ENCODE results near the gene ANKRD23.
A peak's percentile ranks its signal among the peaks of the same experiment; 100 is the strongest.
"Not testable (repeated sequence)": the region's sequence is repeated elsewhere in the genome, so short reads cannot be mapped to it uniquely, and the experiment has no call there.

ANKRD23 gene

DNA sequence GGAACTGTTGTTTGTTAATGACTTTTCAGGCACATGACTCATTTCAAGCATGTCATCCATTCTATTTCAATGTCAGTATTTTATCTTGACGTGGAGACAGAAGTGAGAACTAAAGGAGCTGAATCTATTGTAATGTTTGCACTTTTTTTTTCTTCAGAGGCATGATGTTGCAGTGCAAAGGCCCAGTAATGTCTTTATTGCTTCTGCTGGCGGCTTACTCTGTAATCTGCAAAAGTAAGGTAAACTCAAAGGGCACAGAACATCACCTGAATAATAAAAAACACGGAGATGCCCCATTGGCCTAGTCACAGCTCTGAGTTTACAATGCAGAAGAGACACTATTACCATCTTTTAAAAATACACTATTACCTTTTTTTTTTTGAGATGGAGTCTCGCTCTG is 30.2 kb downstream of the ANKRD23 start:
- DNase-seq = no peak

DNA sequence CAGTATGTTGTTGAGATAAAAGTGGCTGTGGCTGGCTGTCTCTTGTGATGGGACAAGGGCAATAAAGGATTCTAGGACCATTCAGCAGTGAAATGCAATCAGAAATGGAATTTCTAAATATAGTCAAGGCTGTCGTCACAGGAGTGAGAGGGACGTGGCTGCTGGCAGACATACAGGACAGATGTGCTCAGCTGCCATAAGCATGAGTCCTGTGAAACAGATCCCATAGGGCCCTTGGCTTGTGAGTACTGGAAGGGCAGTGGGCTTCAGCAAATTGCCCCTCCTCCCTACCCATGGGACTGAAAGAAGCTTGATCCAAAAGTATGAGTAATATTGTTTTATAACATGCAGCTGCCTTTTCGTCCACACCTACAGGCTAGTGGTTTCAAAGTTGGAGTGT is 31.9 kb downstream of the ANKRD23 start:
- no peak for DNase-seq

DNA sequence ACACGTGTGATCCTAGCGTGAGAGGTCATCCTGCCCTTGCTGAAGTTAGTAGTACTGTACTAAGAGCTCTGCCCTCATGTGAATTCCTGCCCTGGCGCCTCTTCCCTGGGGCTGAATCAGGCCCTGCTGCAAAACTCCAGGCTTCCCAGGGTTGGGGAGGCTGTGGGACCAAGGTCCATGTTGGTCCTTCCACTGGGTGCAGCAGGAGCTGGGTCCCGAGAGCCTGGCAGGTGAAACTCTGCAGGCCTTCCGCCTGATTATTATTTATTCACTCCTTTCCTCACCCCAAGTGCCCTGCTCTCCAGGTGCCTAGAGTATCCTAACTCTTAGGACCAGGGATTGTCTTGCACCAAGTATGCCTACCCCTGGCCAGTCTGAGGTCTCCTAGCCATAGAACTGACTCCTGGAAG is 33.0 kb downstream of the ANKRD23 start:
- no peak for DNase-seq

DNA sequence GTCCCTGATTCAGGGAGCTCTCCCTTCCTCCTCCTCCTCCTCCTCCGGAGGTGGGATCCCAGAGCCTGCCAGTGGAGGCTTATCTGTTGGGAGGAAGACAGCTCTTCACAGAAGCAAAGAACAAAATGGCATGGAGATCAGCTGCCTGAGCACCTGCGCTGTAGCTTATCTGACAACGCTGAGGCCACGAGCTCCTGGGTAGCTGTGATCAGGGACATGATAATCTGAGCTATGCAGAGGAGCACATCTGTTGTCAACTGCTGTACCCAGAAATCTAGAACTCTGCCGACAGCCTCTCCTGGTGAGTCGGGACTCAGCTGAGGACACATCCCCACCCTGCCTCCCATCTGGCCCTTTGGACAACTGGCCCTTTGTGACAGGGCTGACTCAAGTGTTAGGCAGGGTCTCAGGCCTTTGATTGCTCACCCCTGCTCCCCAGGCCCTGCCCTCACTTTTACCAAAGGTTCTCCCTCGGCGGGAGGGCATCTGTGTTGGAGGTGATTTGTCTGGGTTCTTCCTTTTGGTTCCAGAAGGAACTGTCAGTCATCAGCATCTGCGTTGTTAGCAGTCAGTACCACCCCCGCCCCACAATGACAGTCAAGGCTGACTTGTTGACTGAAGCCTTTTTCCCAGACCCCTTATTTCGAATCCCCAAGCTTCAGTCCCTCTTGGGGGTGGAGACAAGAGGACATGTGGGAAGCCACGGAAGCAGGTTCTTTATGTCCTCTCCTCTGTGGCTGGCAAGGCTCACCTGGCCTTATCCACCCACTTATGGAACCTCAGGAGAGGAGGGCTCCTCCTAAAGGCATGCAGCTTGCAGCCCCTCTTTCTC is 33.7 kb downstream of the ANKRD23 start:
- DNase-seq = no peak

DNA sequence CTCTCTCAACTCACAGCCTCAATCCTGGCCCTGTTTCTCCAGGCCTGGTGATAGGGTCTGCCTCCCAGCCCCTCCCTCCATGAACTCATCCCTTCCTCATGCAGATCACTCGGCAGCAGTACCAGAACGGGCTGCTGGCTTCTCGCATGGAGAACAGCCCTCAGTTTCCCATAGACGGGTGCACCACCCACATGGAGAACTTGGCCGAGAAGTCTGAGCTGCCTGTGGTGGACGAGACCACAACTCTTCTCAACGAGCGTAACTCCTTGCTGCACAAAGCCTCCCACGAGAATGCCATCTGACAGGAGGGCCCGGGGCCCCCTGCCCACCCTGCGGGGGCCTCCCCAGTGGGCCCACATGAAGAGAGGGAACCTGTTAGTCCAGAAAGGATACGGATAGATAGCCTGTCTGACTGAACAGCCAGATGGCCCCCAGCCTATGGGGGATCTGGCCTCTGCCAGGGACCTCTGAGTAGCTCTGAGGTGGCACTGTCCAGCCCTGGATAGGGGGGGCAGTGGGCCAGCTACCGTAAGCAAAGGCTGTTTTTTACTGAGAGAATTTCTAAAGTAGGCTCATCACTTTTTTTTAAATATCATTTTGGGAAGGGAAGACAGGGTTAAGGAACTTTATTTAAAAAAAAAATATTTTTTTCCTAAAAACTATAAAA is 34.5 kb downstream of the ANKRD23 start:
- DNase-seq = no peak

DNA sequence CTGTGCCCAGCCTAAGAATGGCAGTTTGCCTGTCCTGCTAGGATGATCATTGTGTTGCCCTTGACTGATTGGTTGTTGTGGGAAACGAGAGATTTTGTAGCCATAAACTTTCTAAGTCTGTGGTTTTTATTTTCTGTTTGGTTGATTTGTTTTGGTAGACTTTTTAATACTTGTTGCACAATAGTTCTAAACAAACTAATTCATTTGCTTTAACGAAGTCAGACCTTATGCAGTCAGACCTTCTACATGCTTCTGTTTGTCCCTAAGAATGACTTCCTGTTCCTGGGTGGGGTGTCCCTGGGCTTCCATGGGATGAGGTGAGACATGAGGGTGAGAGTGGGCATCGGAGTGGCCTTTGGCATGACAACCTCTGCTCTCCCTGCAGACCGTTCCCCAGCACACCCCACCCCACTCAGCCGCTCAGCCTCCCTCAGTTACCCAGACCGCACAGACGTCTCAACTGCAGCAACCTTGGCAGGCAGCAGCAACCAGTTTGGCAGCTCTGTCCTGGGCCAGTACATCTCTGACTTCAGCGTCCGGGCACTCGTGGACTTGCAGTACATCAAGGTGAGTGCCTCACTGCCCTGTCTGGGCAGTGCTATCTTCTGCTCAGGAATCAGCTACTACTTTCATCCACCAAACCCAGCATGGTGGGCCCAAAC is 35.5 kb downstream of the ANKRD23 start:
- no peak for DNase-seq

DNA sequence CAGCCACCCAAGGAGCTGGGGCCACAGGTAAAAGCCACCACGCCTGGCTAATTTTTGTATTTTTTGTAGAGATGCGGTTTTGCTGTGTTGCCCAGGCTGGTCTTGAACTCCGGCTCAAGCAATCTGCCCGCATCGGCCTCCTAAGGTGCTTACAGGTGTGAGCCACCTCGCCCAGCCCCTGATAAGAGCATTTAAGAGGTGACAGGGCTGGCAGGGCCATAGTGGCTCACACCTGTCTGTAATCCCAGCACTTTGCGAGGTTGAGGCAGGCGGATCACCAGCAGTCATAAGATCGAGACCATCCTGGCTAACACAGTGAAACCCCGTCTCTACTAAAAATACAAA is 36.7 kb downstream of the ANKRD23 start:
- DNase-seq = no peak

DNA sequence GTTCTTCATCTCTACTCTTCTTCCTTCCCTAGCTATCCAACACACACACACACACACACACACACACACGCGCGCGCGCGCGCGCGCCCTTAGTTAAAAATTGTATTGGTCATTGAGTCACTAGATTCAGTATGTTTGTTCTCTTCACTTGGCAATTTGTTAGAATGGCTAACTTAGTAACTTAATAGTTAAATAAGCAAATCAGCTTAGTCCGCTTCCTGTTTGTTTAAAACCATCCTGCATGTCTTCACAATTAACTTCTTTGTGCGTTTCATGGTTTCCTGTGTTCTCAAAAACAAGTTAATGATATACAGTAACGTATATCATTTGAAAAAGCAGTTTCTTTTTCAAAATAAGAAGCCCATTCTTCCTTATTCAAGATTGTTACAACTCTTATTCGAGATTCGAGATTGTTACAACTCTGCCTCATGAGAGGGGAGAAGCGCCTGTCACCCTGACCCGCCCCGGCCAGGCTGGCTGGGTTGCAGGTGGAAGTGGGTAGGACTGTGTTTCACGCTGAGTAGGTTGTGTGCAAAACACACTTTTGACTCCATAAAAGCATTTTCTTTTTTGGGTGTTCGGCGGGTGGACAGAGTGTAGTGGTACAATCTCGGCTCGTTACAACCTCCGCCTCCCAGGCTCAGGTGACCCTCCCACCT is 37.2 kb downstream of the ANKRD23 start:
- DNase-seq = no peak

DNA sequence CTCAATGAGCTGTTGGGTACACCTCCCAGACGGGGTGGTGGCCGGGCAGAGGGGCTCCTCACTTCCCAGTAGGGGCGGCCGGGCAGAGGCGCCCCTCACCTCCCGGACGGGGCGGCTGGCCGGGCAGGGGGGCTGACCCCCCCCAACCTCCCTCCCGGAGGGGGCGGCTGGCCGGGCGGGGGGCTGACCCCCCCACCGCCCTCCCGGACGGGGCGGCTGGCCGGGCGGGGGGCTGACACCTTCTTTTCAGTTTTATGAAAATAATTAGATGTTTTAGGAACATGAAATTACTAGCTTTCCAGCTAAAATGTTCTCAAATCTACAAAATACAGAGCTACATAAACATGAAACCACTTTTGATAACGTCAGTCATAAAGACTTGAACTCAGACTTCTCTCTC is 37.9 kb downstream of the ANKRD23 start:
- not testable (repeated sequence) for DNase-seq

DNA sequence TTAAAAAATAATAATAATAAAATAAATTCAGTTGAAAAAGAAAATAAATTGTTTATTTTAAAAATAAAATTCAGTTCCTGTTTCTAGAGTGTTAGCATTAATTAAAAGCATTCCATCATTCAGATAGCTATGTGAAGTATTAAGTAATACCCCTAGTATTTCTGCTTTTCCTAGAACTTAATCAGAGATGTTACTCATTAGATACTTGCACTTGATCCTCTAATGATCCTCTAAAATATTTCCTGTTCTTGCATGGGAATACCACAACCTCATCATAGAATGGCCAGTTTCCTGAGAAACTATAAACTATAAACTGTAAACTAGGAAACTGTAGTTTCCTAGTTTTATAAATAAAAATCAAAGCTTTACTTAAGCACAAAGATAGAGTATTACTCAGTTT is 38.8 kb downstream of the ANKRD23 start:
- DNase-seq = no peak

DNA sequence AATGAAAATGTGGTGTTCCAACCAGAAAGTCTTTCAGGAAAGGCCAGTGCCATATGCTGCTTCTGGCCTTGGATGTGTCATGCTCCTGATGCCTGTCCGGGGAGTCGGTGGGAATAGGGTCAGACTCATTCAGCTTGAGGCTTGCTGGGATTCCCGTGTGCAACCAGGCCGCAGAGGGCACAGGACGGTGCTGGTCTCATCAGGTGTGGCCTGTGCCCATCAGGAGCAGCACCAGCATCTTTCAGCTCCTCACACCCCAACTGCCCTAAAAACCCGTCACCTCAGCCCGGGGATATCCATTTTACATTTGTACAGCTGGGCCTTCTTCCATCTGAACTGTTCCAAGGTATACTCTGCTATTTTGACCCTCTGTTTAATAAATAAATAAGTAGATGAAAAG is 41.1 kb downstream of the ANKRD23 start:
- no peak for DNase-seq

DNA sequence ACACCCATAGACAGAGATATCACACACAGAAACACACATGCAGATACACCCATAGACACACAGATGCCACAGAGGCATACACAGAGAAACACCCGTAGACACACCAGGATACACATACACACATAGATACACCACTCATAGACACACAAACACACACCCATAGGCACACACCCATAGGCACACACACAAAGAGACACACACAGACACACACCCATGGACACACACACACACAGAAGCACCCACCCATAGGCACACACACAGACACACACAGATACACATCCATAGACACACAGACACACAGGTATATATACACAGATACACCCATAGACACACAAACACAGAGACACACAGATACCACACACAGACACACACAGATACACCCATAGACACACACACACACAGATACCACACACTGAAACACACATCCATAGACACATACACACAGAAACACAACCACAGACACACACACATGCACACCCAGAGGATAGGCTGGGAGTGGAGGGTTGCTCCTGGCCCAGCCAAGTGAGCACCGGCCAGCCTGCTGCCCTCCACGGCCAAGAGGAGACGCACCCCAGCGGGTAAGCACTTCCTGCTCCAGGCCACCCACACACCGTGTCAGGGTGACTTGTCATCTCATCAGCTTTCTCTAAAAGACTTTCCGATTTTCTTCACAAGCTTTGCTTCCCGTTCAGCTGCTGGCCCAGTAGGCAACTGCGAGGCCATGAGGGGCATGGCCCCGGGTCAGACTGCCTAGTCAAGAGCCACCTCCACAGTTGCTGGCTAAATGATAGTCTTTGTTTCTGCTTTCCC is 41.8 kb downstream of the ANKRD23 start:
- DNase-seq = no peak

DNA sequence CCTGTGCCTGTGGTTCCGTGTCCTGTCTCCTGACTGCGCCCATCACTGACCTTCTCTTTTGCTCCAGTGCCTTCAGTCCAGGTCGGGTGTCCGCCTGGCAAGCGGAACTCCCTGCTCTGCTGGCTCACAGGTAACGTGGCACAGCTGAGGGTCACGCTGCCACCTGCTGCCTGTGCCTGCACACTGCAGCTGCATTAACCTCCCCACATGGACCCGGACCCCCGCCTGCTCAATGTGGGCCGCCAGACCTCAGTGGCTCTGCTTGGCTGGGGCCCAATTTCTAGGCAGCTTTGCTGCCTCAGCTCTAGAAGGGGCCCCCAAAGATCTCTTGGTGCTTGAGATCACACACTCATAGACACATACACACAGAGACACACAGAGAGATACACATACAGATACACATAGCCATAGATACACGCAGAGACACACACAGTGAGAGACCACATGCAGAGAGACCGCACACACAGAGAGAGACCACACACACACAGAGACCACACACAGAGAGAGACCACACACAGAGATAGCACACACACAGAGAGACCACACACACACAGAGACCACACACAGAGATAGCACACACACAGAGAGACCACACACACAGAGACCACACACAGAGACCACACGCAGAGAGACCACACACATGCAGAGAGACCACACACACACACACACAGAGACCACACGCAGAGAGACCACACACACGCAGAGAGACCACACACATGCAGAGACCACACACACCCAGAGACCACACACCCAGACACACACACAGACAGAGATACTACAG is 42.6 kb downstream of the ANKRD23 start:
- peak; percentile 8 for DNase-seq

DNA sequence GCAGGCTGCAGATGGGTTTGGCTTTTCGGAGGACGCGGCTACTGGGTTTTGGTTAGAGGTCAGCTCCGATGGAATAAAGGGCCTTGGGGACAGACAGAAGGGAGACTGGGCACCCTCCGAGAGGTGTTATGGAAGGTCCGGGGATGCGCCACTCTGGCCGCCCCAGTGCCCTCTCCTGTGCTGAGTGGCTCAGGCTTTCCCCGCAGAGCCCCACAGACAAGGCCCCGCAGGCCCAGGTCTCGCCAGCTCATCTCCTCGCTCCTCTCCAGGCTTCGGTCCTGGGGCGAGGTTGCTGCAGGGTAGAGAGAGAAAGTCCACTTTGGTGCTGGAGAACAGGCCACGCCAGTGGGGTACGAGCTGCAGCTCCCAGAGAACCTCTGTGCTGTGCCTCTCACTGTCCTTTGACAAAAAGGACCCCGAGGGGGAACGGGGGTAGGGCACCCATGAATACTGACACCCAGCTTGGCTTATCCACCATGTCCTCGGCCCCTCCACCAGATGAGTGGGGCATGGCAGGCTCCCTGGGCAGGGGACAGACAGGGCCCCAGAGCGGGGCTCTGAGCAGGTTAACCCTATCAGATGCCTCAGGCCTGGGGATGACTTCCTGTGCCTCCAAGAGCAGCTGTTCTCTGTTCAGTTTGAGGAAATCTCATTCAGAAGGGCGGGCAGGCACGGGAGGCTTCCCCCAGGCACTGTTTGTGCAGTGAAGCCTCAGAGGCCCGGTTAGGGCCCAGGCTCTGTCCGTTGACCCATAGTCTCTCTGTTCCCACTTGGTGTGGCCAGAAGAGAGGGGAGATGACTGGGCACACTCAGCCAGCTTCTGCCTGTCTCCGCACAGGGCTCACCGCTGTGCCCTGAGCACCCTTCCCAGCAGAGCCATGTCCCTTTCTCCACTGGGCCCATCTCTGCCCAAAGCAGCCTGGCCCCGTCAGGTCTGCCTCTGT is 43.5 kb downstream of the ANKRD23 start:
- no peak for DNase-seq

DNA sequence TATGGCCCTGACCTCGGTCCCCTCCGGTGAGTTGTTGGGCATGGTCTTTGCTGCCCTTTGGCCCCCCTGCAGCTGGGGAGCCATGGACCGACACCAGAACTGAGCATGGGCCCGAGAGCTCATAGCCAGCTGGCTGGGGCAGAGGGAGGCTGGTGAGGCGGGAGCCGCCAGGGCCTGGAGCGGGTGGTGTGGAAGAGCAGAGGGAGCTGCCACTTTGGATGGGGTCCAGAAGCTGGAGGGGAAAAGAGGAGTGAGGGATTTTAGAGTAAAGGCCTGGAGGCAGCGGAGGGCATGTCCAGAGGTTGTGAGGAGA is 44.2 kb downstream of the ANKRD23 start:
- DNase-seq = no peak

DNA sequence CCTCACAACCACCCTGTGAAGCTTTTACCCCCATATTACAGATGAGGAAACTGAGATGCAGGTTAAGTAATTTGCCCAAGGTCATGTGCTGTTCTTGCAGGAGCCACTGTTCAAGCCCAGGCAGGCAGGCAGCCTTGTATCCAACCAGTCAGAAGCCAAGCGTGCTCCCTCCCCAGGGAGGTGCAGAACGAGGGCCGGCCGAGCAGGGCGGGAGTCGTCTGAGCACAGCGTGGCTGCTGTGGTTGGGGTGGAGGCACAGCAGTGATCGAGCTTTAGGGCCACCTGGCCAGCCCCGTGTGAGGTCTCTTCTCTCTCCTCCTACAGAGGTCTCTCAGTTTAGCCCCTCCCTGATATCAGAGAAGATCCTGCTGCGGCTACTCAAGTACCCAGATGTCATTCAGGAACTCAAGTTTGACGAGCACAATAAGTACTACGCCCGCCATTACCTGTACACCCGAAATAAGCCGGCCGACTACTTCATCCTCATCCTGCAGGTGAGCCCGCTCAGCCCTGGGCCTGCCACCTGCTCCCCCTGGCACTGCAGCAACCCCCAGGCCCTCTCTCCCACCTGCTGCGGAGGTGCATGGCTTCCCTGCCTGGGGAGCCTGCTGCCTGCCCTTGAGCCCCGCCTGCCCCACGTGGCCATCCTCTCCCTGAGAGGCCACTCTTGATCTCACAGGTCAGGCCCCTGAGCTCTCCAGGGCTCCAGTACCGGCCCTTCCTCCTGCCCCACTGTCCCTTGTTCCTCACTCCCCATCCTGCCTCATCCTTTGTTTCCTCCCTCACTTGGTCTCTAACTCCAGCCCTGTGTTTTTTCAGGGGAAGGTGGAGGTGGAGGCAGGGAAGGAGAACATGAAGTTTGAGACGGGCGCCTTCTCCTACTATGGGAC is 44.8 kb downstream of the ANKRD23 start:
- no peak for DNase-seq

DNA sequence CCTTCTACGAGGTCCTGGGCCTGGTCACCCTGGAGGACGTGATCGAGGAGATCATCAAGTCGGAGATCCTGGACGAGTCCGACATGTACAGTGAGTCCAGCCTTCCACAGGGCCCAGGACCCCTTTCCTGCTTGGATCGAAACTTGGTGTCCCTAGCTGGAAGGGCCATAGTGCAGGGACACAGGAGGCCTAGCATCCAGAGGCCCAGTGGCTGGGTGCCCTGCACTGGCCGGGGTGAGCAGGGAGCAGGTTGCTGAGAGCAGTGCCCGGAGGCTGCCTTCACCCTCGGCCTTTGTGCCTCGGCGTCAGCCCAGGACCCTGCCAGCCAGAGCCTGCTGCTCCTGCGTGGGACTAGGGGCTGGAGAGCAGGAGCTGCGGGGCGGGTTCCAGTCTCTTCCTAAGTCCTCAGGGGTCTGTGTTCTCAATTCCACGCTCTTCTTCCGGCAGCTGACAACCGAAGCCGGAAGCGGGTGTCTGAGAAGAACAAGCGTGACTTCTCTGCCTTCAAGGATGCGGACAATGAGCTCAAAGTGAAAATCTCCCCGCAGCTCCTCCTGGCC is 46.7 kb downstream of the ANKRD23 start:
- DNase-seq = no peak

DNA sequence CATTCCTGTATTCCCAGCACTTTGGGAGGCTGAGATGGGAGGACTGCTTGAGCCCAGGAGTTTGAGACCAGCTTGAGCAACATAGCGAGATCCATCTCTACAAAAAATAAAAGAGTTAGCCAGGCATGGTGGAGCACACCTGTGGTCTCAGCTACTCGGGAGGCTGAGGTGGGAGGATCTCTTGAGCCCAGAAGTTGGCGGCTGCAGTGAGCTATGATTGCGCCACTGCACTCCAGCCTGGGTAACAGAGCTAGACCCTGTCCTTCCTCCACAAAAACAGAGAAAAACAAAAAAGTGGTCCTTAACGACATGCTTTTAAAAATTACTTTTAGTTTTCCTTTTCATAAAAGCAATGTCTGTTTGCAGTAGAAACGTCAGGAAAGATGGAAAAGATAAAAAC is 47.3 kb downstream of the ANKRD23 start:
- DNase-seq = not testable (repeated sequence)

DNA sequence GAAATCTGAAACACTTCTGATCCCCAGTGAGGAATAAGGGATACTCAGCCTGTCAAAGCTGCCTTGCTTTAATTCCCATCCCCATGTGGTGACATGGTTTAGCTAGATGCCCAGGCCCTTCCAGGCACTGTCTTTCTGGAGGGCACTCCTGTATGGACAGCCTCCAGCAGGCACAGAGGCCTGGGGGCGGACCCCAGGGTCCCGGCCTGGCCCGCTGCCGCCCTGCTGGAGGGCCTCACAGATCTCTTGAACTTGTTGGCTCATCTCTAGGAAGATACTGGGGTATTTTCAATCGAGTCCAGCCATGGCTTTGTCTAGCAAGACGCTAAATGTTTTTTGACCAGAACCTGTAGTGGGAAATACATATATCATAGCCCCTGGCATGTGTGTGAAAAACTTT is 48.7 kb downstream of the ANKRD23 start:
- no peak for DNase-seq
